AG09309 (cell line): ENCODE results near the gene SH2D3C.
A peak's percentile ranks its signal among the peaks of the same experiment; 100 is the strongest.

Experiments used
- DNase-seq: peaks from one replicate; pipeline ENCODE4 v3.0.0-alpha.2; 2010; ENCODE audit warnings: low read depth
- H3K4me3 ChIP-seq: 2 replicates; pipeline ENCODE4 v1.5.1; 2011; ENCODE audit warnings: mild to moderate bottlenecking, low read depth, low read length, moderate library complexity; ENCODE audit not compliant: control insufficient read depth
- CTCF ChIP-seq: IDR thresholded peaks from 2 replicates; pipeline ENCODE4 v1.5.1; 2011; ENCODE audit warnings: mild to moderate bottlenecking, low read depth, low read length, inconsistent platforms; ENCODE audit not compliant: insufficient read depth, control insufficient read depth; ENCODE audit errors: missing control alignments

Gene SH2D3C

DNA sequence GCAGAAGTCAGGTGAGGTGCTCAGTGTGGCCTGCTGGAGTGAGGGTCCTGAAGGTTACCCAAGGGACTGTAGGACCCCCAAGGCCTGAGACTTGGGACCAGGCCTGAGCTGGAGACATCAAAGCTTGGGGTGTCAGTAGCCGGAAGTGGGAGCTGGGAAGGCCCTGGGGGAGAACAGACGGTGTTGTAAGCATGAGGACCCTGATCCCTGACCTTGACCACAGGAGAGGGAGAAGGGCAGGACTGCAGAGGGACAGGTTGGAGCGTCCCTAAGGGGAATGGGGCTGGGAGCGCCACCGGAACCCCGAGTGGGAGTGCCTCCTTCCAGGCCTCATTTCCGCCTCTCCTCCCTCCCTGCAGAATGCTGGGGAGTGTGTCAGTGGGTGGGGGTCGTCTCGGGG is 62.1 kb downstream of the SH2D3C start:
- TF ChIP-seq CTCF = no peak
- no peak for DNase-seq
- peak overlapping the region; percentile 82; the same call in 1 of the 2 replicates for H3K4me3 ChIP-seq

DNA sequence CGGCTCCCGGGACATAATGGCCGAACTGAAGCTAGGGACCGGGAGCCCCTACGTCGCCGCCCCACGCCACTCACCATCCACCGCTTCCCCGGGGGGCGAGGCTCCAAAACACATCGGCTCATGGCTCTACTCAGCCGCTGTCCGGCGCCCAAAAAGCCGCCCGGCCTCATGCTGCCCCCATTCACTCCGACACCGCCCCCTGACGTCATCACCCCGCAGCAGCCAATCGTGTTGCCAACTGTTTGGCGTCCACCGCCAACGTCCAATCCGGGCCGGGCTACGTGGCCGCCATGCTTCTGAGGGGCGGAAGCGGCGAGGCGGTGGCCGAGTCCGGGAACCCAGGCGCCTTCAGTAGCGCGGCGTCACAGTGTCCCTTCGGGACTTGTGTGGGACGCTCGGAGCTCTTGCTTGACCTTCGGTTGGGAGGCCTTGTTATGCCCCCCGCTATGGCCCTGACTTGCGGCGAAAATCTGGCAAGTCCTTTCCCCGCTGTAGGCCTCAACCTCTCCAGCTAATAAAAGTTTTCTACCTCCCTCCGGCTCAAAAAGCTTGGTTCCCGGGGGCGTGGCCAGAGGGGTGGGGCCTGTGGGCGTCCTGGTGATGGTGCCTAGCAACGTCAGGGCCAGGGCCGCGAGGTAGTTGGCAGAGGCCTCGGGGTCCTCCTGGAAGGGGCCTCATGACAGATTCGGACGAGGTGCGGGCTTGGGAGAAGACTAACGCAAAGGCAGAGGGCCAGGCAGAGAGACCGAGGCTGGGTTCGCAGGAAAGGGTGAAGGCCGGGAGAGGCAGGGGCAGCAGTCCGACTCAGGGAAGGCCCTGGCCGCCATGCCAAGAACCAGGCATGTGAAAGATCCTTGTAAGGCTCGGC is 62.8 kb downstream of the SH2D3C start, which contains the start of the genes PTRH1 and TTC16:
PTRH1 (minus strand) TSS at position 194 of the 868 bp plus-strand sequence; CDS start at position 170, 24 bp downstream.
TTC16 (plus strand) TSS at position 610 of the 868 bp plus-strand sequence; CDS start at position 677, 67 bp downstream.
- peak within 1 kb of the TSS; percentile 82 for H3K4me3 ChIP-seq

DNA sequence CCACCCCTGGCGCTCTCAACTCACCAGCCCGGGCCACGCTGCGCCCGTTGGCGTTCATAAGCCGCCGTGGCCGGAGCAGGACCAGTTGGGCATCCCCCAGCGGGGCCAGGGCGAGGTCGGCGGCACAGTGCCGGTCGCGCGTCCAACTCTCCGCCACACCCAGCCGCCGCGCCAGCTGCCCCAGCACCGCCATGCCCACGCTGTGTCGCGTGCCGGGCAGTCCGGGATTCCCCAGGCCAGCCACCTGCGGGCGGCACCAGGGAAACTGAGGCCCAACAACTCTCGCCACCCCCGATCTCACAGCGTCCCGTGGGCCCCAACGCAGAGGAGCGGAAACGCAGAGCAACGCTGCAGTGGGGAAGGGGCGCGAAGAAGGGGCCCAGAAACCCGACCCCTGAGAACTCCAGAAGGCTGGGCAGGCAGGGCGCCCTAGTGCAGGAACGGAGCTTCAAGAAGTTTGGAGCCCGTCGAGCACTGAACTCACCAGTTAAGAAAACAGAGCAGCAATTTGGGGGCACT is 63.5 kb downstream of the SH2D3C start:
- H3K4me3 ChIP-seq = peak overlapping the region; percentile 82
- DNase-seq = no peak
- TF ChIP-seq CTCF = no peak

More for the DNA sequence above, 62.8 kb downstream of the SH2D3C start, which contains the start of the genes PTRH1 and TTC16:
- no peak for TF ChIP-seq CTCF
- peak; percentile 68 for DNase-seq

DNA sequence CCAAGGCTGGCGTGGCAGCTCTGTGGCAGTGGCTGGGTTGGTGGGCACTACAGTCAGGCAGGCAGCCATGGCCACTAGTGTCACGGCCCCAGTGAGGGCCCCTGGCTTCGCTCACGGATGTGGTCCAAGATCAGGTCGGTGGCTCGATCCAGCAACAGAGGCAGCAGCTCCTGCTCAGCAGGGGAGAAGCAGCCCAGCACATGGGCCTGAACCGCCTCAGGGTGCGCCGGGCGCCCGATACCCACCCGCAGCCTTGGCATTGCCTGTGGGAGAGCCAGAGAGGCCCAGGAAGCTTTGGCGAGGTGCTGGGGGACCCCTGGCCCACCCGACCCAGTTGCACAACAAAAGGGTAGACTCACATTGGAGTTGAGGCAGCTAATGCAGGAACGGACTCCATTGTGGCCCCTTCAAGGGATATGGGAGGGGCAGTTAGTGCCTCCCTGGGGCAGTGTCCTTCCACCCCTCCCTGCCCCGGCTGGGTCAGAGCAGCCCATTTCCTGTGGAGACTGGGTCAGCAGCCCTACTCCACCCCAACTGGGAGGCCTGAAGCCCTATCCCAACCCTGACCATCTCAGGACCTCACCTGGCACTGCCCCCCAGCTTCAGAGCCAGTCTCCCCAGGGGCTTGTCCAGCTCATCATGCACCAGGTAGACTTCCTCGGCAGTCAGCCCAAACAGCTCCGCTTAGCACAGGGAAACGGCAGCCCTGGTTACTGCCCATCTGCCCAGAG is 64.3 kb downstream of the SH2D3C start:
- TF ChIP-seq CTCF = no peak
- peak overlapping the region; percentile 82 for H3K4me3 ChIP-seq
- DNase-seq = no peak

DNA sequence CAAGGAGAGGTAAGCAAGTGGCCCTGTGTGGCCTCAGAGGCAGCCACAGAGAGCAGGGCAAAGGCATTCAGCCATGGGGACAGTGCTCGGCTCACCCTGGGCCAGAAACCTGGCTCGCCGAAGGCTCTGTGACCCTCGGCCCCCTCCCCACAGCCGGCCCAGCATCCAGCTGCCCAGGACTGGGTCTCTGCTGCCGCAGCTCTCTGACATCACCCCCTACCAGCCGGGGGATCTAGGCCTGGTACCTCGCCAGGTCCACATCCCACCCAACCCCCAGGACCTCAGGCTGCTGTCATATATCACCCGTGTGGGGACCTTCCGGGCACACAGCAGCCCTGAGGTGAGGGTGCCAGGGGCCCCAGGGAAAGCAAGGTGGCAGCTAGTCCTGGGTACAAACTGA is 65.6 kb downstream of the SH2D3C start:
- no peak overlapping the region for H3K4me3 ChIP-seq
- TF ChIP-seq CTCF = no peak

DNA sequence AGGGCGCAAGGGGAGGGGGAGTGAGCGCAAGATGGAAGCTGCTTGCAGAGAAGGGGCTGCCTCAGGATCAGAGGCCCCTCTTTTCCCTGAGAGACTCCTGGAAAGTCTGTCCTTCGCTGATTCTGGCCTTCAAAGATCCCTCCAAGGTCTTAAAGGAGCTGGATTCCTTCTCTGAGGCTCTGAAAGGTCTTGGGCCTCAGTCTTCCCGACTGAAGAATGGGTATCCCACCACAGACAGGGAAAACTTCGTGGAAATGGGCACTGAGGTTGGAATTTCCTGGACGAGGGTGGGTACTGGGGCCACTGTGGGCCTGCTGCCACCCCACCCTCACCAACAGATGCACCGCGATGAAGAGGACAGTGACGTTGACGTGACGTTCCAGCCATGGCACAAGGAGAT is 66.1 kb downstream of the SH2D3C start:
- no peak overlapping the region for H3K4me3 ChIP-seq
- no peak for TF ChIP-seq CTCF
- no peak for DNase-seq

More for the DNA sequence above, 65.6 kb downstream of the SH2D3C start:
- no peak for DNase-seq
